ENCODE results near the gene ASIC3.

ASIC3 gene

GRCh38 chr7:151100921-151101320 is 52.6 kb downstream of the ASIC3 start:
- Histone ChIP-seq H3F3A (ENCODE audit: low read depth) (no peaks in the 10 kb centered on the region), H3K27me3 (ENCODE audit: insufficient read depth, low read length, poor library complexity, severe bottlenecking) (no peaks in the 10 kb centered on the region), H3K4me2 (ENCODE audit: low read depth, low read length, poor library complexity, severe bottlenecking) (no peak overlapping the region), H3K9ac (ENCODE audit: low read depth, low read length, poor library complexity, severe bottlenecking) (no peak overlapping the region), H3K4me3 (ENCODE audit: low read length, poor library complexity, severe bottlenecking) (no peak overlapping the region), H2AFZ (ENCODE audit: low read length) (no peak overlapping the region), H3K36me3 (ENCODE audit: insufficient read depth, low read length) (peaks cover 8% of the 10 kb centered on the region; the same call in 1 of the 2 replicates), H3K4me1 (ENCODE audit: insufficient read depth, low read length, poor library complexity, severe bottlenecking) (no peaks in the 10 kb centered on the region), H3K79me2 (ENCODE audit: insufficient read depth, low read length) (peaks cover 28% of the 10 kb centered on the region; the same call in 1 of the 2 replicates), H3K9me3 (ENCODE audit: insufficient read depth, low read depth, low read length) (no peaks in the 10 kb centered on the region), H3K9me2 (replicated peaks; ENCODE audit: low read depth, low read length) (no peaks in the 10 kb centered on the region), H4K20me1 (ENCODE audit: insufficient read depth, low read length, poor library complexity, severe bottlenecking) (peaks cover 2% of the 10 kb centered on the region)
- TF ChIP-seq CTCF (conservative IDR thresholded peaks at IDR 0.05; ENCODE audit: low read length): no peak
- no peak for TF ChIP-seq EZH2phosphoT487 (IDR thresholded peaks at IDR 0.05; ENCODE audit: borderline replicate concordance)

- H3K79me2 ChIP-seq (ENCODE audit: insufficient read depth, low read length): peaks cover 25% of the 10 kb centered on the region; the same call in 1 of the 2 replicates
- no peak overlapping the region for H3K4me2 ChIP-seq (ENCODE audit: low read depth, low read length, poor library complexity, severe bottlenecking)
- no peaks in the 10 kb centered on the region for H3K4me1 ChIP-seq (ENCODE audit: insufficient read depth, low read length, poor library complexity, severe bottlenecking)
- no peaks in the 10 kb centered on the region for H3F3A ChIP-seq (ENCODE audit: low read depth)
- no peaks in the 10 kb centered on the region for H3K9me3 ChIP-seq (ENCODE audit: insufficient read depth, low read depth, low read length)
- no peaks in the 10 kb centered on the region for H3K27me3 ChIP-seq (ENCODE audit: insufficient read depth, low read length, poor library complexity, severe bottlenecking)
- no peaks in the 10 kb centered on the region for H4K20me1 ChIP-seq (ENCODE audit: insufficient read depth, low read length, poor library complexity, severe bottlenecking)
- TF ChIP-seq EZH2phosphoT487 (IDR thresholded peaks at IDR 0.05; ENCODE audit: borderline replicate concordance): no peak
- TF ChIP-seq CTCF (conservative IDR thresholded peaks at IDR 0.05; ENCODE audit: low read length): no peak
- peaks cover 8% of the 10 kb centered on the region; the same call in 1 of the 2 replicates for H3K36me3 ChIP-seq (ENCODE audit: insufficient read depth, low read length)
- no peak overlapping the region for H3K9ac ChIP-seq (ENCODE audit: low read depth, low read length, poor library complexity, severe bottlenecking)
- no peaks in the 10 kb centered on the region for H3K9me2 ChIP-seq (replicated peaks; ENCODE audit: low read depth, low read length)
- H3K4me3 ChIP-seq (ENCODE audit: low read length, poor library complexity, severe bottlenecking): no peak overlapping the region
- no peak overlapping the region for H2AFZ ChIP-seq (ENCODE audit: low read length)
Observed at GRCh38 chr7:151101621-151102396, 53.5 kb downstream of the ASIC3 start.
